HG02981 (cell line): ENCODE measurements around the gene ENDOU.

Source experiments
- ATAC-seq: cut with Tn5 transposase; IDR thresholded peaks from one replicate; pipeline ENCODE4 v1.9.1; 2021; ENCODE audit warnings: mild to moderate bottlenecking, moderate library complexity; ENCODE audit not compliant: unreplicated experiment

ENDOU gene, protein sequence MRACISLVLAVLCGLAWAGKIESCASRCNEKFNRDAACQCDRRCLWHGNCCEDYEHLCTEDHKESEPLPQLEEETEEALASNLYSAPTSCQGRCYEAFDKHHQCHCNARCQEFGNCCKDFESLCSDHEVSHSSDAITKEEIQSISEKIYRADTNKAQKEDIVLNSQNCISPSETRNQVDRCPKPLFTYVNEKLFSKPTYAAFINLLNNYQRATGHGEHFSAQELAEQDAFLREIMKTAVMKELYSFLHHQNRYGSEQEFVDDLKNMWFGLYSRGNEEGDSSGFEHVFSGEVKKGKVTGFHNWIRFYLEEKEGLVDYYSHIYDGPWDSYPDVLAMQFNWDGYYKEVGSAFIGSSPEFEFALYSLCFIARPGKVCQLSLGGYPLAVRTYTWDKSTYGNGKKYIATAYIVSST

DNA sequence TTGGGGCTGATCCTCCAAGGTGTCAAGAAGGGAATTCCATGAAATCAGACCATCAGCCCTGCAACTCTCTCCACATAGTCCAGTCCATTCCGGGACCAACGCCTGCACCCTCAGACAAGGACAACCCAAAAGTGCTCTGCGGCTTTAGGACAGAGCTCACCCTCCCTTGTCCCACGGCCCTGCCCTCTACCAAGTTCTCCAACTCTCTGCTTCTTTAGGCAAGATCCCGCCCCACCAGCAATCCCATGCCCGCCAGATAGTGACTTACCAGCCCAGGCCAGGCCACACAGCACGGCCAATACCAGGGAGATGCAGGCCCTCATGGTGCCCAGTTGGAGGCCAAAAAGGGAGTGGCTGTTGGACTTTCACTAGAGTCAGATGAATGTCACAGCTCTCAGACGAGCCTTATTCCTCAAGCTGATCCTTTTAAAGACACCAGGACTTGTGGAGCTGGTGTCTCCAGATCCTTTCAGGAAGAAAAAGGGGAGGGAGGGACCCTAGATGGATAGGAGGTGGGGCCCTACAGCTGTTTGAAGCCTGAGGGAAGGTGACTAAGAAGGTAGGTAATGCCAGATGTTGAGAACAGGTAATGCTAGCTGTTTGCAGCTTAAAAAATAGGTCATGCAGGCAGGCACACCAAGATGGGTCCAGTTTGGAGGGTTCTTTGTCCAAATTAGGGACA is at the start of gene ENDOU:
Gene ENDOU, minus strand, starts transcription at position 400 of the 682 bp plus-strand sequence. Its CDS starts 77 bp downstream, at position 323.
- no peak for ATAC-seq

DNA sequence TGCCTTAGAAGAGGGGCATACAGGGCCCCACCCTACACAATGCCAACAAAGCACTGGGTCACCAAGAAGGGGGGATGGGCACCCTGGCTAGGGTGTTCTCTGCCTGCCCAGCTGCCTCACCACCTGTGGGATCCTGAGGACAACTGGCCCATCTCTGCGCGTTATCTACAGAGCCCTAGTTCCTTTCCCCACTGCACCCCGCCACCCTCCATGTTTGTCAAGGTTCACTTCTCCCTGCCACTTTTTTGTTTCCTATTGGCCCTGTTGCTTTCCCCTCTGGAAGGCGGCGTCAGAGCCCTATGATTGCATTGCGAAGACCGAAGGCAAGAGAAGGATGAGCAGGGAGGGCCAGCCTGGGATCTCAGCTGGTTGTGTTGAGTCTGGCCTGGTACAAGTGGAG is 49.4 kb upstream of the ENDOU start:
- ATAC-seq, result no peak

DNA sequence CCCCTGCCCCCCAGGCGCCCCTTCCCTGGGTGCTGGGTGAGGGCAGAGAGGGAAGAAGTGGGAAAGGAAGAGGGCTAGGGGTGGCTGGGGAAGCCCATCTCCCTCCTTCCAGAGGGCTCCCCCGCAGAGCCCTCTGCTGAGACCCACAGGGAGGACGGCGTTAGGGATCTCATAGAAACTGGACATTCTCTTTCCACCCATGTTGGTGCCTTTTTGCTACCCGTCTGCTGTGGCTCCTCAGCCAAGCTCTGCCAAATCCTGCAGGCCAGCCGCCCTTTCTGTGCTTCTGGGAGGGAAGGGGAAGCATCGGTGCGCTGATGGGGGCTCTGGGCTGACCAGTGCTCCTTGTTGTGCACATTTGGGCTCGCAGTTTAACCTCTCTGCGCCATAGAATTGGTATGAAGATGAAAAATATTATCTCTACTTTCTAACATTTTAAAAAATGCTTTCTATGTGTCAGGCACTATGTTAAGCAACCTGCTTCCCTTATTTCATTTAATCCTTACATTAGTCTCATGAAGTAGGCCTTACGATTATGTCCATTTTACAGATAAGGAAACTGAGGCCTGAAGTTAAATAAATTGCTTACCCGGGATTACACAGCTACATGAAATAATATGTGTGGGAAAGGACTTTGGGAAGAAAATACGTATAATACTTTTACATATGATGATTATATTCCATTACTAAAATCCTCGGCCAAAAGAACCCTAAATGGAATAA is 48.7 kb upstream of the ENDOU start:
- no peak for ATAC-seq

DNA sequence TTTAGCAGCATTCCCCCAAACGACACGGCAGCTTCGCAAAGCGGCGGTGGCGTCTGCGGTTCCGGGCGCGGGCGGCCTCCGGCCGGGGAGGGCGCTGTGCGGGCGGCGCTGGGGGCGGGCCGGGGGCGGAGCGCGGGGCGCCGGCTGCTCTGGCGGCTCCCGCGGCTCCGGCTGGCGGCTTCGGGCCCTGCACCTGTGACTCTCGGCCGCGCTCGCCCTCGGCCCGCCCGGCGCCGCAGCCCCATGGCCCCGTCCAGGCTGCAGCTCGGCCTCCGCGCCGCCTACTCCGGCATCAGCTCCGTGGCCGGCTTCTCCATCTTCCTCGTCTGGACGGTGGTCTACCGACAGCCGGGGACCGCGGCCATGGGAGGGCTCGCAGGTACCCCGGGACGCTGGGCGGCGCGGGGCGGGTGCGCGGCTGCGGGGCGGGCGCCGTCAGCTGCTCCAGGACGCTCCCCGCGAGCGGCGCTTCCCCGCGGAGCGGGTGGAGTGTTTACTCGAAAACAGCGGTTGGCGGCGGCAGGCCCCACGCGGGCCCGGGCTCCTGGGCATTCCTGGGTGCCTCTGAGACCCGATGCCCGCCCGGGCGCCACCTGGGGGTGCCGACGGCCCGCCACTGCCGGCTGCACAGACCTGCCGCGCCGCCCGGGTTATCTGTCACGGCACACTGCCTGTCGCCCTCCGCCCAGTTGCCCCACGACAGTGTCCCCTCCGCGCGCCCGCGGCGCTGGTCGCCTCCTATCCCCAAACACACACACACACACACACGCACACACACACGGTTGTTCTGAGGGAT is 48.0 kb upstream of the ENDOU start, which contains the start of gene SLC48A1:
Gene SLC48A1, plus strand, starts transcription at position 177 of the 796 bp plus-strand sequence. Its CDS starts 67 bp downstream, at position 244.
- ATAC-seq, result peak; percentile 76

DNA sequence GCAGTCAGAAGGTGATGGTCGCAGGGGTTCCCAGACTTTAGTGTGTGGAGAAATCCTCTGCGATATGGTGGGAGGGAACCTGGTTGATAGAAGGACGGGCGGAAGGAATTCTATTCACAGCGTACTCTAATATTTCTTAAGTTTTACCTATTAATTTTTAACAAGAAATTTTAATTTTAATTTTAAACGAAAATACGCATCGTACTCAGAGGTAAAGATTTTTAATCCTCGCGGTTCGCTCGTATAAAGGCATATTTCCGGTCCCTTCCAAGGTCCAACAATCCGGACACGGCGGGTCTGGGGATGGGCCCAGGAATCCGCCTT is 47.4 kb upstream of the ENDOU start:
- ATAC-seq, result no peak

DNA sequence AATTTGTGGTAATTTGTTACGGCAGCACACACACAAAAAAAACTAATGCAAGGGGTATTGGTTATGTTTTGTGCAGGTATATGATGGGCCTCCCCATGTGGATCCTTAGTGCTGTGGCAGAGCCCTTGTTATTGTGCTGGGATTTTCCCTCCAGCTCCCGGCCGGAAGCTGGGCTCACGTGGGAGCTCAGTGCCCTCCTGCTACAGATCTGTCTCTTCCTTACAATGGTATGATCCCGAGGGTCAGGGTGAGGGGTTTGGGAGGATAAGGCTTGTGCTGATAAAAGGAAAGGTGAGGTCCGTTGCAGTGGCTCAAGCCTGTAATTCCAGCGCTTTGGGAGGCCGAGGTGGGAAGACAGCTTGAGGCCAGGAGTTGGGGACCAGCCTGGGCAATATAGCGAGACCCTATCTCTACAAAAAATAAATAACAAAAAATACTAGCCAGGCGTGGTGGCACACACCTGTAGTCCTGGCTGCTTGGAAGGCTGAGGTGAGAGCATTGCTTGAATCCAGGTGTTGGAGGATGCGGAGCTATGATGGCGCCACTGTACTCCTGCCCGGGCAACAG is 46.9 kb upstream of the ENDOU start:
- no peak for ATAC-seq

DNA sequence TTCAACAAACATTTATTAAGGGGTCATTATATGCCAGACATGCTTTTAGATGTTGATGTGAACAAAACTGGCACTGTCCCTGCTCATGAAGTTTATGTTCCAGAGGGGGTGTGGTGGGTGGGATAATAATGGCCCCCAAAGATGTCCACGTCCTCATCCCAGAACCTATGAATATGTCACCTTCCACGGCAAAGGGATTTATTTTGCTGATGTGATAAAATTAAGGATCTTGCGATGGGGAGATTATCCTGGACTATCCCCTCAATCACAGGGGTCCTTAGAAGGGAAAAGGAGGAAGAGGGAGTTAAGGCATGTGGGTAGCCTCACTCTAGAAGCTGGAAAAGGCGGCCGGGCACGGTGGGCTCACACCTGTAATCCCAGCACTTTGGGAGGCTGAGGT is 46.0 kb upstream of the ENDOU start:
- ATAC-seq, result no peak

DNA sequence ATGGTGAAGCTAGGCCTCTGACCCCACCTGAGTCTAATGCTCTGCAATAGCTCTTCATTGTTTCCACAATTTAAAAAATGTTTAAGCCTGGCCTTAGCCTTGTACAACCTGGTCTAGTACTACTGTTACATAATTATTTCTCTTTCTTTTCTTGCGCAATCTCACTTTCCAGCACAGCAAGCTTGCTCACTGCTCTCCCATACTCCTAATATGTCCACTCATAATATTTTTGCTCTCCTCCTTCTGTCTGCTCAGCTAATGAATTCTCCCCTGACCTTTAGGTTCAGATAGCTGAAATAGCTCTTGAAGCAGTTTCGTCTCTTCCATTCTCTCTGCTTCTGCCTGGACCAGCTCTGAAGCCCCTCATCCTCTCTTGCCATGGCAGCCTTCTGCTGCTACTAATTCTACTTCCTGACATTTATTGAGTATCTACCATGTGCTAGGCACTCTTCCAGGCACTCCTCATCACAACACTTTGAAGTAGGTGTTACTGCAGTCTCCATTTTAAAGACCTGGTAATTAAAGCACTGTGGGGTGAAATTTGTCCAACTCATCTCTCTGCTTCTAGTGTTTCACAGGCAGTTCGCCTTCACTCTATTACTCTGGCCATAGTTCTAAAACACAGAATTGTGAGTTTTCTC is 44.9 kb upstream of the ENDOU start:
- no peak for ATAC-seq

DNA sequence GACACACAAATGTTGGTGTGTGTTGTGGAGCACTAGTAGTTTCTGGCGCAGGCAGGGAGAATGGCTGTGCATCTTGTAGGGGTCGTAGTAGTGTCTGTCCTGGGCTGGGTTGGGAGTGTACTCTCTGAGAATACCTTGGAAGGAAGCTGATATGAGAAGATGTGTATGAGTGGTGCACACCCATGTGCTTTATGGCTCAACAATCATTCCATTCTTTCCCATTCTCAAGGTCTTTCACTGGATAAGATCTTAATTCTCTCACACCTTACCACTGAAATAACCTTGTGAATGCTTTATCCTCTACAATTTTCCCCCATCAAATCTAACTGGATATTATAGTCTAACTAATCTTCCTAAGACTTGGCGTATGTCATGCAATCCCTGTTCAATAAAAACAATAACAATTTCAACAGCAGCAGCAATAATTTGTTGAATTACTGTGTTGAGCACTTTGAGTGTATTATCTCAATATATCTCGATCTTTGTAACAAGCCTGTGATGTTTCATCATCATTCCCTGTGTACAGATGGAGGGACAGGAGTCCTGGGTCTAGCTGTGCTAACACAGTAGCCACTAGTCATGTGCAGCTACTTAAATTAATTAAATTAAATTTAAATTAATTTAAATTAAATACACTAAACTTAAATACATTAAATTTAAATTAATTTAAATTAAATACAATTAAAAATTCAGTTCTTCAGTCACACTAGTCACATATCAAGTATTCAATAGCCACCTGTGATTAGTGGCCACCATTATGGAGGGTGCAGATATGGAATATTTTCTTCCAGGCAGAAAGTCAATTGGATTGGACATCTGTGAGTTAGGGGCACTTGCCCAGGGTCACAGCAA is 44.2 kb upstream of the ENDOU start:
- ATAC-seq, result no peak

DNA sequence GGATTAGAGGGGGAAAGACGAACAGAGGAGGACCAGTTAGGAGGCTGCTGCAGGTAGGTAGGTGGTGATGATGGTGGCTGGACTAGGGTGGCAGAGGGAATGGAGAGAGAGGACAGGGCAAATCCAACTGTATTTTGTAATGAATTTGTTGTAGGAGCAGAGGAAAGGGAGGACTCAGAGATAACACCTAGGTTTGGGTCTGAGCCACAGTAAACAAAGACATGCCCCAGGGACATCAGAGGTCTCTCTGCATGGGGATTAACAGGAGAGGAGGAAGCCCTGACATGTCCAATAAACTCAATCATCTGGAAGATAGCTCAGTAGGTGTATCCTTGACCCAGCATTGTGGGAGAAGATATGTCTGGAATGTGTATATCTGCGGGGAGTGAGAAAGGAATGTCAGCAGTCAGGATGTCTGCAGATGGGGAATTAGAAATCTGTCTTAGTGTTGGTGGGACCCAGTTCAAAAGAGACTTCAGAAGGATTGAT is 43.1 kb upstream of the ENDOU start:
- no peak for ATAC-seq

DNA sequence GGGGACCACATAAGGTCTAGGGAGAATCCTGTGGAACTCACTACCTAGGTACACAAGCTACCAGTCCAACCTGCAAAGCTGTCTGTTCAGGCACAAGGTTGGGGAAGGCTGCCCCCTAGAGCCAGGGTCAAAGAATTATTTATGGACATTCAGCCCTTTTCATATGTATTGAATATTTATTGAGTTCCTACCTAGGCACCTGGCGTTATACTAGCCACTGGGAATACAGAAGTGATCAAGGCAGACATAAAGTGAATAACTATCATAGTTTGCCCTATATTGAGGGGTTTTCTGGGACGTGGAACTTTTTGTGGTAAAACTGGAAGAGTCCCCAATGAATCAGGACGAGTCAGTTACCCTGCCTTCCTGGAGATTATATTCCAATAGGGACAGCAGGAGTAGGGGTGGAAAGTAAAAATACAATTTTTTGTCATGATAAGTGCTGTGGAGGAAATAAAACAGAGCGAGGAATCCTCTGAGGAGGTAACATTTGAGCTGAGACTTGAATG is 42.0 kb upstream of the ENDOU start:
- ATAC-seq, result peak; percentile 54

DNA sequence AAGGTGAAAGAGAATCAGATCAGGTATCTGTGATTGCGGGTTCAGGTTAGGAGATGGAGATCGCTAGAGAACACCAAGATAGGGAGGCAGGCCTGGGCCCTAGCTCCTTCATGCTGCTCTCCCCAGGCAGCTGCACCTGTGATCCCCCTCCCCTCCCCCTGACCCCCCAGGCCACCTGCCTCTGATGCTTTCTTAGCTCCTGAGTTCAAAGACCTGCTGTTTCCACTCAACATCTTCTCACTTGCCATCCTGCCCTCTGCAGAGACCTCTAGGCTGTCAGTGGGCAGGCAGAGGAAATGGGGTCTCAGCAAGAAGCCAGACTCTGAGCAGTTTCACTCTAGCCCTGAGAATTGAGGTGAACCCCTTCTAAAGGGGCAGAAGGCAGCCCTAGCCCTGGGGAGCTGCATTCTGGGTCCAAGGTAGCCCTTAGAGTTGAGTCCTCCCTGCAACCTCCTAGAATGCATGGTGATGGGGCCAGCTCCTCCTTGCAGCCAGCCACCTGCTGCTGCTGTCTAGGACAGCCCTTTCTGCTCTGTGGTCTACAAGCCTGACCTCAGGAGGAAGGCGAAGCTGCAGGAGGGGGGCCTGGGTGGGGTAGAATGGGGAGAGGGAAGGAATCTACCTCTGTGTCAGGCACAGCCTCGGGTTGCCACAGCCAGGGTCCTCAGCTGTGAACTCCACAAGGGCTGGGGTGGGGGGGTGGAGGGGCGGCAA is 41.4 kb upstream of the ENDOU start:
- ATAC-seq, result no peak

DNA sequence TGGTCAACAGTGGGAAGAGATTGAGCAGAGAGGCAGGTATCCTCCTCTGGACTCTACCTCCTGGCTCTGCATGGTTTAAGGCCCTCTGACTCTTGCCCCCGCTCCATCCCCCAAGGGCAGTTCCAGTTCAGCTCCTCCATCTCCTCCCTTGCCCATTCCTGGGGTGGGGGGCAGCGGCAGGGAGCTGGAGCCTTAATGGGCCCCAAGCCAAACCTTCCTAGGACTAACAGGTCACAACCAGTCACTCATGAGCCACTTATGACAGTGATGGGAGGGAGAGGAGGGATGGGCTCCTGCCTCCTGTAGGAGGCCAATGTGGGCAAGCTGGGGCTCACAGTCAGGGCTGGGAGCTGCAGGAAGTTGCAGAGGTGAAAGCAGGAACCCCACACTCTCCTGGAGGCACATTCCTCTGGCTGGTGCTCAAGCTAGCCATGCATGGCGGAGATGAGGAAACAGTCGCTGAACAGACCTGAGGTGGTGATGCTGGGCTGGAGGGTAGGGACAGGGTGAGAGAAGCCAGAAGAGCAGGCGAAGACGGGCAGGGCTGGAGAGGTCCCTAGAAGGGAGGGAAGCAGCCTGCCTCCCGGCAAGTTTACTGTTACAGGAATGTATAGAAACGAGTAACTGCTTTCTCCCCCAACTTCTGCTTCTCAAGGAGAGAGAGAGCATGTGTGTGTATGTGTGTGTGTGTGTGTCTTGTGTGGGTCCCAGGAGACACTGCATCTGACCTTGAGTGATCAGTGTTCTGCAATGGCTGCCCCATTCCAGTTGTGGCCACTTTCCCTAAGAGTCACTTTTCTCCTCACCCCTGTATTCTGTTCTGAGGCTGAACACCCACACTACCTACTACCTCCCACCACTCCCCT is 38.4 kb upstream of the ENDOU start:
- no peak for ATAC-seq

DNA sequence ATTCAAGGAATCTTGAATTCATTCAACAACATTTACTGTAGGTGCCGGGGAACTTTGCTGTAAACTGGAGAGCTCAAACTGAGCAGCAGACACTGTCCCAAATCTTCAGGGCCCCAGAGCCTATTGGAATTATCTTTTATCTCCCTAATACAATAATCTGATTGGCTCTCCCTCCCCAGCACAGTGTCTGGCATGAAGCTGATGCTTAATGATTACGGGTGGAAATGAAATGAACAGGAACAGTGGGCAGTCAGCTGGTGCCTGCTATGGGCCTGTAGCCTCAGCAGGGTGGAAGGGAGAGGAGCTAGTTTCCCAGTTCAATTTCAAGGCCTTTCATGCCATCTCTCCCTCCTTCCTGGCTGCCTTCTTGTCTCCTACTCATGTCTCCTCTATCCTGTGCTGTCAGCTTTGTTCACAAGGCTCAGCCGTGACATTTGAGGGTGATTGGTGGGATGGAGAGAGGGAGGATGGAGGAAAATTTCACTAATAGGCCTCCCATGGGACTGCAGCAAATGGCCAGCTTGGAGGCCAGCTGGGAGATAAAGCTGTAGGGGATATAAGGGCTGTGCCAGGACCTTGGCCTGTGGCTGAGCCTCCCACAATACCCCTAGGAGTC is 37.7 kb upstream of the ENDOU start:
- no peak for ATAC-seq

DNA sequence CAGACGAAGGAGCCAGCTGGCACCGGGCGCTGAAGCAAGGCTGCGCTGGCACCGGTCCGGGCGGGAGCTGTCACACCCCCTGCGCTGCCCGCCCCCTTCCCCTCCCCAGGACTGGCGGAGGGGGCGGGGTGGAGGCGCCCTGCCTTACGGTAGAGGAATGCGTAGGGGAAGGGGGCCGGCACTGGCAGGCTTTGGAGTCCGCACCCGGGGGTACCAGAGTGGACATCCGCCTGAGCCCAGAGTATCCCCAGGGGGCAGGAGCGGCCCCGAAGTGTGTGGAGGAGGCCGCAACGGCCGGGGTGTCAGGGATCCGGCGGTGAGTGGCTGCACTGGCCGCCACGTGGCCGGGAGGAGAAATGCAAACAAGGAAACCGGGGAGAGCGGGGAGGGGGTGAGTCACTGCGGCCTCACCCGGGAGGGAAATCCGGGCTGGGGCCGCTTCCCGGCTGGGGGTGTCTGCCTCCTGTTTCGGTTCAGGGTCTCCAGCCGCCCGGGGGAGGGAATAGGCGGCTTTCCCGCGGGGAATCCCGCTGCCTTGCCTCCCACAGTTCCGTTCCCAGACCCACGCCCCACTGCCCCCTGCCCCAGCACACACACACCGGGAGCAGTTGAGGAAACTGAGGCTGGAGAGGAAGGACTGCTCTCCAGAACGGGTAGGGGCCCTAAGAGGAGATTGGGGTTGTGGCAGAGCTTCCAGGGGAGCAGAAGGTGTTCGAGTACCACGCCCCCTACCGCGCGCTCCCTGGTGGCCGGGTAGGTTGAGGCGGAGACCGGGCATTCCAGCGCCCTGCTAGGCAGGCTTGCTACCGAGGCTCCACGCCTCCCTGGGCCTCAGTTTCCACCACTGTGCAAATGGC is 33.8 kb upstream of the ENDOU start, which contains the start of gene RAPGEF3:
Gene RAPGEF3, minus strand, starts transcription at position 47 of the 857 bp plus-strand sequence. CDS start 324 bp downstream, outside the sequence.
- peak; percentile 54 for ATAC-seq

DNA sequence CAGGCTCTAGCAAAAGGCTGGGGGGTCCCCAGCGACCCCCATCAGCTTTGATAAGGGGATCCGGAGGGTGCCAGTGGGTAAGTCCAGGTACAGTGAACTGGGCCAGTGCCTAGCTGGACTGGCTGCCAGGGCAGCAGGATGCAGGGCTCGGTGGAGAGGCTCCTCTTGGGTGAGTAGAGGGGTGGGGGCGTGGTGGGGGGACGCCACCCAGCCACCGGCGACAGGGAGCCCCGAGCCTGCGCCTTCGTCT is 33.2 kb upstream of the ENDOU start:
- no peak for ATAC-seq
